ENCODE results near the gene SENP6.
"Not testable (repeated sequence)": the region's sequence is repeated elsewhere in the genome, so short reads cannot be mapped to it uniquely, and the experiment has no call there.

SENP6 gene

DNA sequence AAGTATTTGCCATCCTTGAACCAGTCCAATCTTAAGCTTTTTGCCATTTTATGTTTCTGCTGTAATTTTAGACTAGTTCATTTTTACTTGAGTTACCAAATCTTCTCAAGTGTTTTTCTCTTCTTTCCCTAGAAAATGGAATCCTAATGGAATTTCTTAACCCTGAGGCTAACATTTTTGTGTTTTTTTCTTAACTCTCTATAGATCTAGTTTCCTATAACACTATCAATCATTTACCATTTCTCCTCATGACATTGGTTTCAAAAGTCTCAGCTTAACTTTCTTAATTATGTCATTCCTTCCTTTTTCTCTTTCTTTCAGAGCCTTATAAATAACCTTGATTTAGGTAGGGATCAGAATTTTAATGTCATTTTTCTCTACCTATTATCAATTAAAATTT, 54.8 kb downstream of the SENP6 start:
- Histone ChIP-seq H3K36me3 (ENCODE audit: control insufficient read depth, insufficient read depth, low read length) (peaks cover 59% of the 10 kb centered on the region), H3K4me1 (ENCODE audit: control insufficient read depth, insufficient read depth, low read length, poor library complexity, severe bottlenecking) (no peaks in the 10 kb centered on the region), H3K27ac (ENCODE audit: low read depth, low read length, severe bottlenecking) (no peak overlapping the region), H3K9me3 (ENCODE audit: control insufficient read depth, low read length) (no peaks in the 10 kb centered on the region), H3K4me3 (ENCODE audit: extremely low read depth, insufficient read depth, low read length, poor library complexity, severe bottlenecking) (no peak overlapping the region)

DNA sequence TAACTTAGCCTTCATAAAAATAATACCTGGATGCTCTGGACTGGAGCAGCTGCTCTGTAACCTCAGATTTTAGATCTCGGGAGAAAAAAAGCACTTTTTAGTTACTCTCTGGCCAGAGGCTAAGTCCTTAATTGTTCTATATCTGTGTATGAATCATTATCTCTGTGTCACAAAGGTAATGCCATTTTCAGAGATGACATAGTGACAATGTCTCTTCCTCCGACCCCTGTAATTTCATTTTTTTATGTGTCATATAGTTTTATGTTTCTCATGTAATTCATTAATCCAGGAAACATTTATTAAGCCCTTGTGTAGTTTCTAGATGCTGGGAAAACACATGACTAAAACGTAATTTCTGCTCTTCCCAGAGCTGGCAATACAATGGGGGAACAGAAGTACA, 55.6 kb downstream of the SENP6 start:
- Histone ChIP-seq H3K4me1 (ENCODE audit: control insufficient read depth, insufficient read depth, low read length, poor library complexity, severe bottlenecking) (no peaks in the 10 kb centered on the region), H3K36me3 (ENCODE audit: control insufficient read depth, insufficient read depth, low read length) (peaks cover 57% of the 10 kb centered on the region), H3K27ac (ENCODE audit: low read depth, low read length, severe bottlenecking) (no peak overlapping the region), H3K4me3 (ENCODE audit: extremely low read depth, insufficient read depth, low read length, poor library complexity, severe bottlenecking) (no peak overlapping the region), H3K9me3 (ENCODE audit: control insufficient read depth, low read length) (no peaks in the 10 kb centered on the region)
- 94 to 100% methylated on average over 1 to 2 of the region's 3 CpGs for WGBS, 2 experiments (ENCODE audit: insufficient coverage in 2 of 2)

DNA sequence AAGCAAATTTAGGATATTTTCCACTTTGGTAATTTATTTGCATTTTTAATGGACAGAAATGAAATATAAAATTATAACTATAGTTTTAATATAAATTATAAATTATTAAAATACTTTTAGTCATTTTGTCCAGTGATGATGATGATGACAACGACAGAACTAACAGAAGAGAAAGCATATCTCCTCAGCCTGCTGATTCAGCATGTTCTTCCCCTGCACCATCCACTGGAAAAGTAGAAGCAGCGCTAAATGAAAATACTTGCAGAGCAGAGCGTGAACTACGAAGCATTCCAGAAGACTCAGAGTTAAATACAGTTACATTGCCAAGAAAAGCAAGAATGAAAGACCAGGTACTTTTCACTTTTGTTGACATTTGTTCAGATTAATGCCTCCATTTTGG, 64.9 kb downstream of the SENP6 start:
- Histone ChIP-seq H3K4me3 (ENCODE audit: extremely low read depth, insufficient read depth, low read length, poor library complexity, severe bottlenecking) (no peak overlapping the region), H3K9me3 (ENCODE audit: control insufficient read depth, low read length) (no peaks in the 10 kb centered on the region), H3K36me3 (ENCODE audit: control insufficient read depth, insufficient read depth, low read length) (peaks cover 62% of the 10 kb centered on the region), H3K27ac (ENCODE audit: low read depth, low read length, severe bottlenecking) (no peak overlapping the region), H3K4me1 (ENCODE audit: control insufficient read depth, insufficient read depth, low read length, poor library complexity, severe bottlenecking) (no peaks in the 10 kb centered on the region)
- WGBS, 2 experiments (ENCODE audit: insufficient coverage in 2 of 2): 40 to 69% methylated on average over 1 to 3 of the region's 4 CpGs

DNA sequence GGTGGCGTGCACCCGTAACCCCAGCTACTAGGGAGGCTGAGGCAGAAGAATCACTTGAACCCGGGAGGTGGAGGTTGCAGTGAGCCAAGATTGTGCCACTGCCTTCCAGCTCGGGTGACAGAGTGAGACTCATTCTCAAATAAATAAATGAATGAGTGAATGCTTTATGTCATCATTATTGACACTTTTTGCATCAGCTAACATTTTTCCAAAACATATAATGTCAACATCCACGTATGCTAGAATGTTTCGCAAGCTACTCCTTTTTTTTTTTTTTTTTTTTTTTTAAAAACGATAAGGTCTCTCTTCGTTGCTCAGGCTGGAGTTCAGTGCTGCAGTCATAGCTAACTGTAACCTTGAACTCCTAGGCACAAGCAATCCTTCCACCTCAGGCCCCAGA, 72.2 kb downstream of the SENP6 start:
- WGBS, 2 experiments (ENCODE audit: insufficient coverage in 2 of 2): 87 to 96% methylated on average over 5 to 6 of the region's 8 CpGs
- Histone ChIP-seq H3K27ac (ENCODE audit: low read depth, low read length, severe bottlenecking) (no peak overlapping the region), H3K4me3 (ENCODE audit: extremely low read depth, insufficient read depth, low read length, poor library complexity, severe bottlenecking) (no peak overlapping the region), H3K9me3 (ENCODE audit: control insufficient read depth, low read length) (no peaks in the 10 kb centered on the region), H3K36me3 (ENCODE audit: control insufficient read depth, insufficient read depth, low read length) (peaks cover 74% of the 10 kb centered on the region), H3K4me1 (ENCODE audit: control insufficient read depth, insufficient read depth, low read length, poor library complexity, severe bottlenecking) (no peaks in the 10 kb centered on the region)

DNA sequence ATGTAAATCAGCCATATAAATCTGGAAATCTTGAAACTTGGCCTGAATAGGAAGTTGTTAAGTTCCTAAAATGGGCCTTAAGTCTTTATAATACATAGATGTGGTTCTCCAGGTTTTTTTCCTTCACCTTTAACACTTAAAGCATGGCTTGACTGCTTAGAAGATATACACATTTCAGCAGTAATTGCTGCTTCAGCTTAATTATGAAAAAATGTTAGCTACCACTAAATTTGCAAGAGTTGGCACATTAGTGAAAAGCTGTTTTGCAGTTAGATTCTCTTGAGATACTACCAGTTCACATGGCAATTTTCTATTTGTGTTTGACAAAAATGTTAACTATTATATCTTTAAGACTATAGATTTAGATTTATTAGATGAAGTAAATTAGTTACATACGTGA, 74.7 kb downstream of the SENP6 start:
- H3K36me3 ChIP-seq (ENCODE audit: control insufficient read depth, insufficient read depth, low read length): peaks cover 82% of the 10 kb centered on the region

DNA sequence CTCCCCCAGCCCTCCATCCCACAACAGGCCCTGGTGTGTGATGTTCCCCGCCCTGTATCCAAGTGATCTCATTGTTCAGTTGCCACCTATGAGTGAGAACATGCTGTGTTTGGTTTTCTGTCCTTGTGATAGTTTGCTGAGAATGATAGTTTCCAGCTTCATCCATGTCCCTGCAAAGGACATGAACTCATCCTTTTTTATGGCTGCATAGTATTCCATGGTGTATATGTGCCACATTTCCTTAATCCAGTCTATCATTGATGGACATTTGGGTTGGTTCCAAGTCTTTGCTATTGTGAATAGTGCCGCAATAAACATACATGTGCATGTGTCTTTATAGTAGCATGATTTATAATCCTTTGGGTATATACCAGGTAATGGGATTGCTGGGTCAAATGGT, 80.9 kb downstream of the SENP6 start:
- H3K9me3 ChIP-seq (ENCODE audit: control insufficient read depth, low read length); H3K4me3 ChIP-seq (ENCODE audit: extremely low read depth, insufficient read depth, low read length, poor library complexity, severe bottlenecking); H3K27ac ChIP-seq (ENCODE audit: low read depth, low read length, severe bottlenecking); H3K4me1 ChIP-seq (ENCODE audit: control insufficient read depth, insufficient read depth, low read length, poor library complexity, severe bottlenecking): not testable (repeated sequence)
- peaks cover 52% of the 10 kb centered on the region for H3K36me3 ChIP-seq (ENCODE audit: control insufficient read depth, insufficient read depth, low read length)
- no CpG with 5 or more reads among the region's 2 CpGs for WGBS, 2 experiments (ENCODE audit: insufficient coverage in 2 of 2)

More for the DNA sequence above, 74.7 kb downstream of the SENP6 start:
- no peaks in the 10 kb centered on the region for H3K9me3 ChIP-seq (ENCODE audit: control insufficient read depth, low read length)
- H3K4me3 ChIP-seq (ENCODE audit: extremely low read depth, insufficient read depth, low read length, poor library complexity, severe bottlenecking): no peak overlapping the region
- no peaks in the 10 kb centered on the region for H3K4me1 ChIP-seq (ENCODE audit: control insufficient read depth, insufficient read depth, low read length, poor library complexity, severe bottlenecking)
- no peak overlapping the region for H3K27ac ChIP-seq (ENCODE audit: low read depth, low read length, severe bottlenecking)
- no CpG with 5 or more reads among the region's 1 CpG for WGBS, 2 experiments (ENCODE audit: insufficient coverage in 2 of 2)

DNA sequence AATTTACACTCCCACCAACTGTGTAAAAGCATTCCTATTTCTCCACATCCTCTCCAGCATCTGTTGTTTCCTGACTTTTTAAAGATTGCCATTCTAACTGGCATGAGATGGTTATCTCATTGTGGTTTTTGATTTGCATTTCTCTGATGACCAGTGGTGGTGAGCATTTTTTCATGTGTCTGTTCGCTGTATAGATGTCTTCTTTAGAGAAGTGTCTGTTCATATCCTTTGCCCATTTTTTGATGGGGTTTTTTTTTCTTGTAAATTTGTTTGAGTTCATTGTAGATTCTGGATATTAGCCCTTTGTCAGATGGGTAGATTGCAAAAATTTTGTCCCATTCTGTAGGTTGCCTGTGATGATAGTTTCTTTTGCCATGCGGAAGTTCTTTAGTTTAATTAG, 81.3 kb downstream of the SENP6 start:
- not testable (repeated sequence) for H3K4me3 ChIP-seq (ENCODE audit: extremely low read depth, insufficient read depth, low read length, poor library complexity, severe bottlenecking); H3K9me3 ChIP-seq (ENCODE audit: control insufficient read depth, low read length); H3K27ac ChIP-seq (ENCODE audit: low read depth, low read length, severe bottlenecking); H3K4me1 ChIP-seq (ENCODE audit: control insufficient read depth, insufficient read depth, low read length, poor library complexity, severe bottlenecking)
- peaks cover 52% of the 10 kb centered on the region for H3K36me3 ChIP-seq (ENCODE audit: control insufficient read depth, insufficient read depth, low read length)
- WGBS, 2 experiments (ENCODE audit: insufficient coverage in 2 of 2): 100% methylated on average over 1 of the region's 2 CpGs

DNA sequence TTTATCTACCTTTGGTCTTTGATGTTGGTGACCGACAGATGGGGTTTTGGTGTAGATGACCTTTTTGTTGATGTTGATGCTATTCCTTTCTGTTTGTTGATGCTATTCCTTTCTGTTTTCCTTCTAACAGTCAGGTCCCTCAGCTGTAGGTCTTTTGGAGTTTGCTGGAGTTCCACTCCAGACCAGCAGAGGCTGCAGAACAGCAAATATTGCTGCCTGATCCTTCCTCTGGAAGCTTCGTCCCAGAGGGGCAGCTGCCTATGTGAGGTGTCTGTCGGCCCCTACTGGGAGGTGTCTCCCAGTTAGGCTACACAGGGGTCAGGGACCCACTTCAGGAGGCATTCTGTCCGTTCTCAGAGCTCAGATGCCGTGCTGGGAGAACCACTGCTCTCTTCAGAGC, 85.9 kb downstream of the SENP6 start:
- H3K4me1 ChIP-seq (ENCODE audit: control insufficient read depth, insufficient read depth, low read length, poor library complexity, severe bottlenecking); H3K4me3 ChIP-seq (ENCODE audit: extremely low read depth, insufficient read depth, low read length, poor library complexity, severe bottlenecking); H3K27ac ChIP-seq (ENCODE audit: low read depth, low read length, severe bottlenecking); H3K9me3 ChIP-seq (ENCODE audit: control insufficient read depth, low read length): not testable (repeated sequence)
- WGBS, 2 experiments (ENCODE audit: insufficient coverage in 2 of 2): 95 to 98% methylated on average over 4 to 5 of the region's 5 CpGs
- peaks cover 48% of the 10 kb centered on the region for H3K36me3 ChIP-seq (ENCODE audit: control insufficient read depth, insufficient read depth, low read length)

DNA sequence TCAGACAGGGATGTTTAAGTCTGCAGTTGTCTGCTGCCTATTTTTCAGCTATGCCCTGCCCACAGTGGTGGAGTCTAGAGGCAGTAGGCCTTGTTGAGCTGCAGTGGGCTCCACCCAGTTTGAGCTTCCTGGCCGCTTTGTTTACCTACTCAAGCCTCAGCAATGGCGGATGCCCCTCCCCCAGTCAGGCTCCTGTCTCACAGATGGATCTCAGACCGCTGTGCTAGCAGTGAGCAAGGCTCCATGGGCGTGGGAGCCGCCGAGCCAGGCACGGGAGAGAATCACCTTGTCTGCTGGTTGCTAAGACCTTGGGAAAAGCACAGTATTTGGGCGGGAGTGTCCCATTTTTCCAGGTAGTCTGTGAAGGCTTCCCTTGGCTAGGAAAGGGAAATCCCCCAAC, 86.3 kb downstream of the SENP6 start:
- H3K27ac ChIP-seq (ENCODE audit: low read depth, low read length, severe bottlenecking); H3K9me3 ChIP-seq (ENCODE audit: control insufficient read depth, low read length); H3K4me3 ChIP-seq (ENCODE audit: extremely low read depth, insufficient read depth, low read length, poor library complexity, severe bottlenecking); H3K4me1 ChIP-seq (ENCODE audit: control insufficient read depth, insufficient read depth, low read length, poor library complexity, severe bottlenecking): not testable (repeated sequence)
- WGBS, 2 experiments (ENCODE audit: insufficient coverage in 2 of 2): 84 to 97% methylated on average over 4 to 5 of the region's 8 CpGs
- H3K36me3 ChIP-seq (ENCODE audit: control insufficient read depth, insufficient read depth, low read length): peaks cover 51% of the 10 kb centered on the region

DNA sequence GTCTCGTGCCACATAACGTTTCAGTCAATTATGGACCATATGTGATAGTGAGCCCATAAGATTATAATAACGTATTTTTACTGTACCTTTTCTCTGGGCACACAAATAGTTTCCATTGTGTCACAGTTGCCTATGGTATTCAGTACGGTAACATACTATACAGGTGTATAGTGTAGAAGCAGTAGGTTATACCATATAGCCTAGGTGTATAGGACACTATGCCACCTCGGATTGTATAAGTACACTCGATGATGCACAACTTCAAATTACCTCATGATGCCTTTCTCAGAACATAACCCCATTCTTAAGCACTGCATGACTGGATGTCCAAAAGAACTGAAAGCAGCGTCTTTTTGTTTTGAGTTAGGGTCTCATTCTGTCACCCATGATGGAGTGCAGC, 87.9 kb downstream of the SENP6 start:
- Histone ChIP-seq H3K4me3 (ENCODE audit: extremely low read depth, insufficient read depth, low read length, poor library complexity, severe bottlenecking) (no peak overlapping the region), H3K36me3 (ENCODE audit: control insufficient read depth, insufficient read depth, low read length) (peaks cover 63% of the 10 kb centered on the region), H3K4me1 (ENCODE audit: control insufficient read depth, insufficient read depth, low read length, poor library complexity, severe bottlenecking) (no peaks in the 10 kb centered on the region), H3K27ac (ENCODE audit: low read depth, low read length, severe bottlenecking) (no peak overlapping the region), H3K9me3 (ENCODE audit: control insufficient read depth, low read length) (no peaks in the 10 kb centered on the region)
- 96 to 97% methylated on average over 3 to 5 of the region's 7 CpGs for WGBS, 2 experiments (ENCODE audit: insufficient coverage in 2 of 2)

DNA sequence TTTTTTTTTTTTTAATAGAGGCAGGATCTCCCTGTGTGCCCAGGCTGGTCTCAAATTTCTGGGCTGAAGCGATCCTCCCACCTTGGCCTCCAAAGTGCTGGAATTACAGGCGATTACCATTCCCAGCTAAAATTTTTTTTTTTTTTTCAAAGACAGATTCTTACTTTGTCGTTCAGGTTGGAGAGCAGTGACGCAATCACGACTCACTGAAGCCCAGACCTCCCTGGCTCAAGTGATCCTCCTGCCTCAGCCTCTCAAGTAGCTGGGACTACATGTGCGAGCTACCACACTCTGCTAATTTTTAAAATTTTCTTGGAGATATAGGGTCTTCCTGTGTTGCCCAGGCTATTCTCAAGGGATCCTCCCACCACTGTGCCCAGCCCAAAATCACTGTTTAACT, 89.3 kb downstream of the SENP6 start:
- Histone ChIP-seq H3K4me3 (ENCODE audit: extremely low read depth, insufficient read depth, low read length, poor library complexity, severe bottlenecking) (no peak overlapping the region), H3K36me3 (ENCODE audit: control insufficient read depth, insufficient read depth, low read length) (peaks cover 77% of the 10 kb centered on the region), H3K27ac (ENCODE audit: low read depth, low read length, severe bottlenecking) (no peak overlapping the region), H3K4me1 (ENCODE audit: control insufficient read depth, insufficient read depth, low read length, poor library complexity, severe bottlenecking) (no peaks in the 10 kb centered on the region), H3K9me3 (ENCODE audit: control insufficient read depth, low read length) (no peaks in the 10 kb centered on the region)
- WGBS, 2 experiments (ENCODE audit: insufficient coverage in 2 of 2): 90% methylated on average over 4 to 5 of the region's 6 CpGs

DNA sequence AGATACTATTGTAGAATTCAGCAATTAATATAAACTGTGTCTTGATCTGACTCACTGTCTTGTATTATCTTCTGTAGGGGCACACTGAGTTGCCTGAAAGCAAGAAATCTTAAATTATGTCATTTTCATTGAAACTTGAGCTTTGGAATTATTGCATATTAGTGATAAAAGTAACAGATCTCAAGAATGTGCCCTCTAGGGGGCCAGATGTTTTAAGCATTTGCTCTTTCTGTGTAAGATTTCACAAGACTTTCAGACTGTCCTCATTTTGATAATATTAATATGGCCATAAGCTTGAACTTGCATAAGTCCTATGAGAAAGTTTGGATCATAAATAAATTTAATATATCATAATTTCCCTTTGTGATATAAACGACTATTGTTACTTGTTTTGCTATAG, 91.9 kb downstream of the SENP6 start:
- no peak overlapping the region for H3K27ac ChIP-seq (ENCODE audit: low read depth, low read length, severe bottlenecking)
- H3K4me1 ChIP-seq (ENCODE audit: control insufficient read depth, insufficient read depth, low read length, poor library complexity, severe bottlenecking): no peaks in the 10 kb centered on the region
- H3K36me3 ChIP-seq (ENCODE audit: control insufficient read depth, insufficient read depth, low read length): peaks cover 83% of the 10 kb centered on the region
- no peak overlapping the region for H3K4me3 ChIP-seq (ENCODE audit: extremely low read depth, insufficient read depth, low read length, poor library complexity, severe bottlenecking)
- WGBS, 2 experiments (ENCODE audit: insufficient coverage in 2 of 2): no CpG with 5 or more reads among the region's 1 CpG
- no peaks in the 10 kb centered on the region for H3K9me3 ChIP-seq (ENCODE audit: control insufficient read depth, low read length)
